ENCODE measurements around the gene SLC41A3. TPM values are rescaled to one million over a fixed set of nuclear protein-coding genes. Genes with fewer than 3 reads are reported as not detected.
"Not testable (repeated sequence)": the region's sequence is repeated elsewhere in the genome, so short reads cannot be mapped to it uniquely, and the experiment has no call there.

Gene SLC41A3
- total RNA-seq, 1 donor from 2014 or later = 38.6 TPM

GRCh38 chr3:126039870-126040269 is 44.1 kb downstream of the SLC41A3 start:
- Mint-ChIP-seq H3K27me3 (ENCODE audit: unreplicated experiment) (peaks cover 6% of the 10 kb centered on the region), H3K4me3 (ENCODE audit: unreplicated experiment) (no peak overlapping the region), H3K4me1 (ENCODE audit: low read depth, unreplicated experiment) (no peaks in the 10 kb centered on the region), H3K27ac (ENCODE audit: unreplicated experiment) (no peak overlapping the region), H3K36me3 (ENCODE audit: unreplicated experiment) (peaks cover 47% of the 10 kb centered on the region), H3K9me3 (ENCODE audit: unreplicated experiment) (peaks cover 8% of the 10 kb centered on the region)
- no peak for TF ChIP-seq CTCF (IDR thresholded peaks at IDR 0.05; ENCODE audit: partially characterized antibody, unreplicated experiment)
- DNase-seq = no peak

- H3K4me3 Mint-ChIP-seq (ENCODE audit: unreplicated experiment); H3K4me1 Mint-ChIP-seq (ENCODE audit: low read depth, unreplicated experiment); H3K27me3 Mint-ChIP-seq (ENCODE audit: unreplicated experiment); H3K9me3 Mint-ChIP-seq (ENCODE audit: unreplicated experiment); H3K27ac Mint-ChIP-seq (ENCODE audit: unreplicated experiment); DNase-seq: not testable (repeated sequence)
- peaks cover 48% of the 10 kb centered on the region for H3K36me3 Mint-ChIP-seq (ENCODE audit: unreplicated experiment)
Observed at GRCh38 chr3:126038791-126039190, 45.1 kb downstream of the SLC41A3 start.

GRCh38 chr3:126036056-126036549 is 47.8 kb downstream of the SLC41A3 start:
- Mint-ChIP-seq H3K9me3 (ENCODE audit: unreplicated experiment) (peaks cover 5% of the 10 kb centered on the region), H3K4me3 (ENCODE audit: unreplicated experiment) (no peak overlapping the region), H3K27ac (ENCODE audit: unreplicated experiment) (no peak overlapping the region), H3K27me3 (ENCODE audit: unreplicated experiment) (peaks cover 7% of the 10 kb centered on the region), H3K36me3 (ENCODE audit: unreplicated experiment) (peaks cover 39% of the 10 kb centered on the region), H3K4me1 (ENCODE audit: low read depth, unreplicated experiment) (no peaks in the 10 kb centered on the region)
- DNase-seq = no peak
- TF ChIP-seq CTCF (IDR thresholded peaks at IDR 0.05; ENCODE audit: partially characterized antibody, unreplicated experiment) = no peak

- no peak for DNase-seq
- Mint-ChIP-seq H3K36me3 (ENCODE audit: unreplicated experiment) (peaks cover 38% of the 10 kb centered on the region), H3K27ac (ENCODE audit: unreplicated experiment) (no peak overlapping the region)
Observed at GRCh38 chr3:126035362-126036050, 48.4 kb downstream of the SLC41A3 start.

More at GRCh38 chr3:126035362-126036050, 48.4 kb downstream of the SLC41A3 start:
- no peak for TF ChIP-seq CTCF (IDR thresholded peaks at IDR 0.05; ENCODE audit: partially characterized antibody, unreplicated experiment)
- H3K4me1 Mint-ChIP-seq (ENCODE audit: low read depth, unreplicated experiment) = no peaks in the 10 kb centered on the region
- peaks cover 5% of the 10 kb centered on the region for H3K9me3 Mint-ChIP-seq (ENCODE audit: unreplicated experiment)
- H3K4me3 Mint-ChIP-seq (ENCODE audit: unreplicated experiment) = no peak overlapping the region
- H3K27me3 Mint-ChIP-seq (ENCODE audit: unreplicated experiment) = peaks cover 7% of the 10 kb centered on the region

Data from glutamatergic neuron (in vitro differentiated cells).